Measurements from ENCODE around the gene AIFM2. TPM values are rescaled to one million over a fixed set of nuclear protein-coding genes. Genes with fewer than 3 reads are reported as not detected.

AIFM2 gene
- total RNA-seq, 1 experiment from 2014 or later: 16.6 TPM

DNA sequence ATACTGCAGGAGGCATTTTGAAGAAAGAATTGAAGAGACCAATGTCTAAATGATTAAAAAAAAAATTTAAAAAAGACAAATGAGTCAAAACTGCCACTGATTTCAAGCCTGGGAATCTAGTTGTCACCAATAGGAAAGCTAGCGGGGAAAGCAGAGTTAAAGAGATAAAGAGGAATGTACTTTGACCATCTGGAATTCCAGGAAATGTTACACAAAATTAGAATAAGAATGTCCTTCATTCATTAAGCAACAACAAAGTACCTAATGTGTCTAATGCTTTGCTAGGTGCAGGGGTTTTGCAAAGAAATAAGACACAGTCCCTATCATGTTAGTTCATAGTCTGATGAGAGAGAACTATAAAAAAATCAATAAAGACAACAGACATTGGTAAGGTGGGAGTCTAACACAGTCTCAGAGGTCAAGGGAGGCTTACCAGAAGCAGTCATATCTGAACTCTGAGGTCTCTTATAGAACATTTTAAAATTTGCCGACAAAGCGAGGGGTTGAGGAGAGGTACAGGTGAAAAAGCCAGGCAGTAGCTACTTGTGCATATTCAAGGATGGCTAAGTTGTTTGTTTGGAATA lies 22.7 kb upstream of the AIFM2 start:
- no peak overlapping the region for H3K27ac ChIP-seq (ENCODE audit: low read length)
- in situ Hi-C loops (cut with HindIII; ENCODE audit: low pct_unique_long_range_greater_than_20kb, low sequenced_read_pairs): no loop called here
- BruUV-seq (replicated peaks): no TSS peak
- intact Hi-C loops (cut with micrococcal nuclease; ENCODE audit: unreplicated experiment): no loop called here
- CTCF ChIA-PET: interaction anchor here (0.6 kb wide), 1 partner anchor 141 kb away, joined by 3 read pairs; no protein-coding TSS in a partner anchor
- no peak for ATAC-seq
- DNase-seq (ENCODE audit: low read depth, low spot score): no peak
- TF ChIP-seq TCF7L2 (IDR thresholded peaks at IDR 0.05; ENCODE audit: low read depth, low read length): no peak
- no peak overlapping the region for H3K4me3 ChIP-seq (ENCODE audit: low read depth in 2 of 2, low read length in 2 of 2)
- no peaks in the 10 kb centered on the region for H3K27me3 ChIP-seq (ENCODE audit: control insufficient read depth, insufficient read depth, low read length)
- POLR2A ChIA-PET: interaction anchor here (1.2 kb wide), 1 partner anchor 15 kb away, joined by 3 read pairs; the partner anchor contains the start of gene SAR1A
- H3K4me1 ChIP-seq (ENCODE audit: control insufficient read depth, insufficient read depth, low read length): no peaks in the 10 kb centered on the region
- peaks cover 67% of the 10 kb centered on the region for H3K36me3 ChIP-seq (ENCODE audit: control insufficient read depth, insufficient read depth, low read length)
- H3K9me3 ChIP-seq (ENCODE audit: control insufficient read depth, insufficient read depth, low read depth, low read length): no peaks in the 10 kb centered on the region

- DNase-seq (ENCODE audit: low read depth, low spot score): no peak
- H3K36me3 ChIP-seq (ENCODE audit: control insufficient read depth, insufficient read depth, low read length): peaks cover 26% of the 10 kb centered on the region
- no peaks in the 10 kb centered on the region for H3K27me3 ChIP-seq (ENCODE audit: control insufficient read depth, insufficient read depth, low read length)
- POLR2A ChIA-PET: no interaction called here
- in situ Hi-C loops (cut with HindIII; ENCODE audit: low pct_unique_long_range_greater_than_20kb, low sequenced_read_pairs) (no loop called here), intact Hi-C loops (cut with micrococcal nuclease; ENCODE audit: unreplicated experiment) (no loop called here)
- TF ChIP-seq CTCF (IDR thresholded peaks at IDR 0.05): no peak
- TF ChIP-seq SIN3A (IDR thresholded peaks at IDR 0.05; ENCODE audit: borderline replicate concordance, insufficient read depth, low read depth, low read length): no peak
- TF ChIP-seq POLR2AphosphoS5 (IDR thresholded peaks at IDR 0.05; ENCODE audit: low read depth, low read length): no peak
- TF ChIP-seq REST (IDR thresholded peaks at IDR 0.05; ENCODE audit: insufficient read depth in 1 of 2, low read depth in 2 of 2, low read length in 1 of 2): no peak
- no peak for TF ChIP-seq TCF7L2 (IDR thresholded peaks at IDR 0.05; ENCODE audit: low read depth, low read length)
- H3K4me1 ChIP-seq (ENCODE audit: control insufficient read depth, insufficient read depth, low read length): peaks cover 12% of the 10 kb centered on the region
- ATAC-seq: no peak
- BruUV-seq (replicated peaks): no TSS peak
- no peak overlapping the region for H3K27ac ChIP-seq (ENCODE audit: low read length)
- CTCF ChIA-PET: no interaction called here
- no peaks in the 10 kb centered on the region for H3K9me3 ChIP-seq (ENCODE audit: control insufficient read depth, insufficient read depth, low read depth, low read length)
- no peak overlapping the region for H3K4me3 ChIP-seq (ENCODE audit: low read depth in 2 of 2, low read length in 2 of 2)
These were observed 15.9 kb upstream of the AIFM2 start for GRCh38 chr10:70148516-70148915.

DNA sequence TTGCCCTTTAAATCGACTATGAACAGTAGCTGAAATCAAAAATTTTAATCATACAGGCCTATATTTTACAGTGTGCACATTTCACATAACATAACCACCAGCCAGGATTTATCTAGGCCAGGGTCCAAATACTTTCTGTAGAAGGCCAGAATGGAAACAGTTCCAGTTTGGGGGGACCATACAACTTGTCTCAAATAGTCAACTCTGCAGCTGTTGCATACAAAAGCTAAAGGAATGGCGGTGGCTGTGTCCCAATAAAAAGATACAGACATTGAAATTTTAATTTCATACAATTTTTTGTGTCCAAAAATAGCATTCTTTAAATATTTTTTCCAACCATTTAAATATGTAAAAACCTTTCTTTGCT lies 14.6 kb upstream of the AIFM2 start:
- DNase-seq (ENCODE audit: low read depth, low spot score): no peak
- Histone ChIP-seq H3K9me3 (ENCODE audit: control insufficient read depth, insufficient read depth, low read depth, low read length) (no peaks in the 10 kb centered on the region), H3K36me3 (ENCODE audit: control insufficient read depth, insufficient read depth, low read length) (peaks cover 16% of the 10 kb centered on the region), H3K4me1 (ENCODE audit: control insufficient read depth, insufficient read depth, low read length) (peaks cover 12% of the 10 kb centered on the region), H3K27me3 (ENCODE audit: control insufficient read depth, insufficient read depth, low read length) (no peaks in the 10 kb centered on the region), H3K4me3 (ENCODE audit: low read depth in 2 of 2, low read length in 2 of 2) (peak overlapping the region; percentile 69 to 85), H3K27ac (ENCODE audit: low read length) (peak overlapping the region; percentile 89)
- POLR2A ChIA-PET: interaction anchor here (0.7 kb wide), 1 partner anchor 639 kb away, joined by 4 read pairs; no protein-coding TSS in a partner anchor
- no peak for ATAC-seq
- in situ Hi-C loops (cut with HindIII; ENCODE audit: low pct_unique_long_range_greater_than_20kb, low sequenced_read_pairs) (no loop called here), intact Hi-C loops (cut with micrococcal nuclease; ENCODE audit: unreplicated experiment) (no loop called here)
- TF ChIP-seq SIN3A (IDR thresholded peaks at IDR 0.05; ENCODE audit: borderline replicate concordance, insufficient read depth, low read depth, low read length) (no peak), TCF7L2 (IDR thresholded peaks at IDR 0.05; ENCODE audit: low read depth, low read length) (no peak), CTCF (IDR thresholded peaks at IDR 0.05) (no peak), REST (IDR thresholded peaks at IDR 0.05; ENCODE audit: insufficient read depth in 1 of 2, low read depth in 2 of 2, low read length in 1 of 2) (no peak), POLR2AphosphoS5 (IDR thresholded peaks at IDR 0.05; ENCODE audit: low read depth, low read length) (no peak)
- CTCF ChIA-PET: interaction anchor here (0.5 to 2.1 kb wide), 4 partner anchors 11 to 107 kb away, joined by 4 to 18 read pairs (median 6); partner anchors contain the start of gene SAR1A
- TSS peak; percentile 94 for BruUV-seq (replicated peaks)

Measured in Panc1 (cell line).